Activated CD4-positive, CD25-positive, alpha-beta regulatory T cell treated with anti-CD3 and anti-CD28 coated beads, Interleukin-2, amount 50 U/mL, for 72 hours (primary cell): Measurements from ENCODE around the gene VKORC1.
A peak's percentile ranks its signal among the peaks of the same experiment; 100 is the strongest.
"Not testable (repeated sequence)": the region's sequence is repeated elsewhere in the genome, so short reads cannot be mapped to it uniquely, and the experiment has no call there.

Experiments used
- DNase-seq: peaks from one replicate; pipeline ENCODE4 v3.0.0; 2021

The VKORC1 gene

DNA sequence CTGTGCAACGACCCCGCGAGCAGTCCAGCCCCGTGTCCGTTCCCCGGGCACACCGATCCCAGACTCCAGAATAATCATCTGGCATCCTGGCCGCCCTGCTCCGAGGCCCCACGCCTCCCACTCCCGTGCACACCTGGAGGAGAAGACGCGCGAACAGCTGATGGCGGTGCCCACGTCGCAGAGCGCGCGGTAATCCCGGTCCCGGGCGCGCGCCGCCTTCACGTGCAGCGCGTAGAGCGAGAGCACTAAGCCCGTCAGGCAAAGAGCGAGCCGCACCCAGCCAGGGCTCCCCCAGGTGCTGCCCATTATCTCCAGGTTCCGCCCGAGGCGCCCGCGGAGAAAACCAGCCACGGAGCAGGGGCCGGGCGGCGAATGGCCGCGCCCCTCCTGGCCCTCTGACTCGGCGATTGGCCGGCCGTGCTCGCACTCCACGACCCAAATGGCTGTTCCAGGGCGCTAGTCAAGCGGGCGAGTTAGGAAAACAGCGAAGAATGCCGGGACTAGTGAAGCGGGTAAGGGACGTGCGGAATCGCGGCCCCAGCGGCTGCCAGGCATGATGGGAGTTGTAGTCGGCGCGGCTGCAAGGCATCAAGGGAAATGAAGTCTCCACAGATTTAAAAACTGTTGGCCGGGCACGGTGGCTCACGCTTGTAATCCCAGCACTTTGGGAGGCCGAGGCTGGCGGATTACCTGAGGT, at the start of gene VKORC1:
VKORC1 (minus strand) TSS at position 374 of the 697 bp plus-strand sequence; CDS start at position 306, 68 bp downstream.
- peak; percentile 80 for DNase-seq

DNA sequence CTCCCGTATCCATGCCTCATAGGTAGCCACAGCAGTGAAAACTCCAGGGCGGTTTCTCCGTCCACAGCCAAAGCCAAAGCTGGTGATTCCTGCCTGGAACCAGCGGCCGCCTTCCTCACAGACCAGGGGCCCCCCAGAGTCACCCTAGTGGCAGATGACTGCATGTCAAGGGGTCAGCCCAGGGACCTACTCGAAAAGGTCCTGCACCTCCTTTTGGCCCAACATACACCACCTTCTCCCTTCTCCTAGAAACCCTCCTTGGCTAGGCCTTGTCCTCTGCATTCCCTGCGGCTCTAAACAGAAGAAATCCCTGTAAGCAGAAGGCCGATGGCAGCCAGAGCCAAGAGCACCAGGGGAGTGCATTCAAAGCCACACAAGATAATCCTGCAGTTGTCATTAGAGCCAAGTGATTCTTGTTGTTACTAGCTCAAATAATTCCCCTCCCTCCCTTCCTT, 49.1 kb upstream of the VKORC1 start:
- DNase-seq, result no peak

DNA sequence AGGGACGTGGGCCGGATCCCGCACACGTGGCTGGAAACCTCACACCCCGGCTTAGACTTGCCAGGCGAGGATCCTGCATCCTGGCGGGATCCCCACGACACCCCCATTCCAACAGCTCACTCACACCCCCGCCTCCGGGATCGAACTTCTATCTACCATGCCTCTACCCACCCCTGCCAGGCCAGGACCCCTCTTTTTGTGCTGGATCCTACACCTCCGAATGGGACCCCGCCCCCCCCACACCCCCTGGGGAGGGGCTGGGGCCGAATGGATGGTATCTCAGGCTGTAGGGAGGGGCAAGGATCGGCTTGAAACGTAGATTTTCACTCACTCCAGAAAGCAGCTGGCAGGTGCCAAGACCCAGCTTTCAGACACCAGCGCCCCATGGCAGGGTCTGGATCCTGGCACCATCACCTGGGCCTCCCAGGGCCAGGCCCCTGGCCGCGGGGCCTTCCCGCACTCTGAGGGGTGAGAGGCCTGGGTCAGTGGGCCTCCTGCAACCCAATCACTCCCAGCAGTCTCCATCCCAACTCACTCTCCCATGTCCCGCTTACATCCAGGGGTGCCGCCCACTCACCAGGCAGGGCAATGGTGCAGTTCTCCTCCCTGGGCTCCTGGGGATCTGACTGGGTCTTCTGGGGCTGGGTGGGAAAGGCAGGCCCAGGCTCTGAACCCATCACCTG, 48.6 kb upstream of the VKORC1 start:
- no peak for DNase-seq

DNA sequence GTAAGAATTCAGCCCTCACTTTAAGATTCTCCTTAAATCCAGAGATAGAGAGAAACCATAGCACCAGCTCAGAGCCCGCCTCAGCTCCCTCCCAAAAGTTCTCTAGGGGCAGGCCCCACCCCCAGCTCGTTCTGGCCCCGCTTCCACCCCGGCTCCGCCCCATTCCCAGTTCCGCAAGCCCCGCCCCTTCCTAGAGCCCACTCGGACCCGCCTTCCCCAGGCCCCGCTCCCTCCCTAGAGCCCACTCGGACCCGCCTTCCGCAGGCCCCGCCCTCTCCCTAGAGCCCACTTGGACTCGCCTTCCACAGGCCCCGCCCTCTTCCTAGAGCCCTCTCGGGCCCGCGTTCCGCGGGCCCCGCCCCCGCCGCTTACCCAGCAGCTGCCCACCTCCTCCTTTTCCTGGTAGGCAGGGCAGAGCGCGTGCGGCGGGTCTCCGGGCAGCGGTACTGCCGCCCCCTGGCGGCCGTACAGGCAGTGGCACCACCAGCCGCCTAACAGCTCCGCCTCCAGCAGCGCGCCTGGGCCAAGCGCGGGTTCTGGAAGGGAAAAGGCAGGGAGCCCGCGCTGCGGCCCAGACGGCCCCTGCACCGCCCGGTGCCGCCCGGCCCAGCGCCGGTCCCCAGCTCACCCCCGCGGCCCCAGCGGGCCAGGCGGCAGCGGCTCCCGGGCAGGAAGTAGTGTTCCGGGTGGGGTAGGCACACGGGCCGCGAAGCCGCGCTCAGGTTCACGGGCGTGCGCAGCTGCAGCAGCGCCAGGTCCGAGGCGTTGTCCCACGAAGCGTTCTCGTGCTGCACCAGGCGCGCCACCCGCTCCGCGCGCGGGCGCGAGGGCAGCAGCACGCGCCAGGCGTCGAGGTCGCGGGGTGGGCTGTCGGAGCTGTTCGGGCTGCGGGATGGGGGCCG, 47.8 kb upstream of the VKORC1 start:
- DNase-seq, result peak; percentile 94

DNA sequence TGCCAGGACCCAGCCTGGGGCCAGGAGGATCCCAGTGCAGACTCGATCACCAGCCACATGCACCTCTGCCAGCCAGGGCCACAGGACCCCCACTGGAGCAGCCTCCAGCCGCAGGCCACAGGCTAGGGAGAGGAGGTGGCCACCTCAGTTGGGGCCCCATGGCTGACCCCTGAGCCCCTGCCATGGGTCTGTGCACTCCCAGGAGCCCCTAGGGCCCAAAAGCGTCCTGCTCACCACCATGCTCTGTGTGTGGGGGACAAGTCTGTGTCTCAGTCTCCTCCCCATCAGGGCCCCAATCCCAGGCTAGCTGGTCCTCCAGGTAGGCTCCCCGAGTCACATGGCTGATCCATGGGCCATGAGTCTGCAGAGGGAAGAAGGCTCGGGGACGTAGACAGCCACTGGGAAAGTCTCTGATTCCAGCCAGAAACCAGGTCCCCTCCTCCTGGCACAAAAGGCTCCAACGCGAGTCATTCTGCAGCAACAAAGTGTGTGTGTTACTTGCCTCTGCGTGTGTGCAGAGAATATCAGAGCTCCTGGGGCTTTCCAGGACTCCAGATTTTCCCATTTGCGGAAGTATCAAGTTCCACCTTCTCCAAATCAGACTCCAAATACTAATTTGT, 47.0 kb upstream of the VKORC1 start:
- DNase-seq, result no peak

DNA sequence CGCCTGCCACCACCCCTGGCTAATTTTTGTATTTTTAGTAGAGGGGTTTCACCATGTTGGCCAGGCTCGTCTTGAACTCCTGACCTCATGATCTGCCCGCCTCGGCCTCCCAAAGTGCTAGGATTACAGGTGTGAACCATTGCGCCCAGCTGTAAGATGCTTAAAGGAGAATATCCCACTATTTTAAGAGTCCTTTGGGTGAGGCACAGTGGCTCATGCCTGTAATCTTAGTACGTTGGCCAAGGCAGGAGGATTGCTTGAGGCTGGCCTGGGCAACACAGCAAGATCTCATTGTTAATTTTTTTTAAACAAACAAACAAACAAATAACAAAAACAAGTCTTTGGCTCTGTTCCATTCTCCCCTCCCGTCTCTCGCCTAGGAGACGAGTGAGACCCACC, 46.5 kb upstream of the VKORC1 start:
- not testable (repeated sequence) for DNase-seq

DNA sequence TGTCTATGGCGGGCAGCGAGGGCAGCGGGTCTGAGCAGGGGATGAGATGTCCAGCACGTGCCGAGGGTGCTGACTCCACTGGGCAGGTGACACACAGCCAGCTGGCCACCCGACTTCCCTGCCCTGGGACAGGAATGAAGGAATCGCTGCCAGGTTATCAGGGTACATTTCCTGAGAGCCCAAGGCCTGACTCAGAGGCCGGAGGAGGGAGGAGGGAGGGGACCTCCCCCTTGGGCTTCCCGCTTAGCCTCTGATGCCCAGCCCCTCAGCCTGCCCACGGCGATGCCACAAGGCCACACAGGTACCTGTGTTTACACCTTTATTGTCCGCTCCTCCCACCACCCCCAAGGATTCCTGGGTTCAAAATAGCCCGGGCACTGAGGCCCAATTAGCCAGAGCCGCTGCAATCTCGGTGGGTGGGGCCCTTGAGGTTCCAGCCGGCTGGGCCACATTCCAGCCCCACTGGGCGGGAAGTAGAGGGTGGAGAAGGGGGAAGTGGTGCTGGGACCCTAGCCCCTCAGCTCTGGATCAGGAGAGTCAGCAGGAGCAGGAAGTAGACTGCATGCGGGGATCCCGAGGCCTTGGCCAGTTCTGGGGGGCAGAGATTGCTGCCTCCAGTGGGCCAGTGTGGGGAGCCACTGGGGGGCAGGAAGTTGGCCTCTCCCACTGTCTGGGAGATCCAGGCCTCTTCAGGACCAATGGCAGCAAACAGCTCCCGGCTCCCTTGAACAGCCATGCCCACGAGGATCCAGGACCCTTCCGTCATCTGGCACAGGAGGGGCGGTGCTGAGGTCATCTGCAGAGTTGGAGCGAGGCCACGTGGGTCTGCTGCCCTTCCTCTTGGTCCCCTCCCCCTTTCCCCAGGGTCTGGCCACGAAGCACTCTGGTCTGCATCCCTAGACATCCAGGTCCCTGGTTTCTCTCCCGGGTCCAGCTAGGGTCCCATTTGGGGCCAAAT, 44.3 kb upstream of the VKORC1 start:
- no peak for DNase-seq

DNA sequence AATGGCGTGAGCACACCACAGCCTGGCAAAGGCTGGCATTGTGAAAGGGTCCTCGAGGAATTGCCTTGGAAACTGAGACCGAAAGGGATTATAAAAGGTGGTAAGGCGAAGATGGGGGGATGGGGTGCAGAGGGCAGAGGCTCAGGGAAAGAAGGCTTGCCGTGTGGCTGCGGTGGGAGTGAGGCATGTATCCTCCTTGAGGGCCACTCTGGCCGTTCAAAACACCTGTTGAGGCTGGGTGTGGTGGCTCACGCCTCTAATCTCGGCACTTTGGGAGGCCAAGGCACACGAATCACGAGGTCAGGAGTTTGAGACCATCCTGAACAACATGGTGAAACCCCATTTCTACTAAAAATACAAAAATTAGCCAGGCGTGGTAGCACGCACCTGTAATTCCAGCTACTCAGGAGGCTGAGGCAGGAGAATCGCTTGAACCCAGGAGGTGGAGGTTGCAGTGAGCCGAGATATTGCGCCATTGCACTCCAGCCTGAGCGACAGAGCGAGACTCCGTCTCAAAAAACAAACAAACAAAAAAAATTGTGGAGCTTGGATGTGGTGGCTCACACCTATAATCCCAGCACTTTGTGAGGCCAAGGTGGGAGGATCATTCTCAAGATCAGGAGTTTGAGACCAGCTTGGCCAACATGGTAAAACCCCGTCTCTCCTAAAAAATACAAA, 42.4 kb upstream of the VKORC1 start:
- DNase-seq, result not testable (repeated sequence)

DNA sequence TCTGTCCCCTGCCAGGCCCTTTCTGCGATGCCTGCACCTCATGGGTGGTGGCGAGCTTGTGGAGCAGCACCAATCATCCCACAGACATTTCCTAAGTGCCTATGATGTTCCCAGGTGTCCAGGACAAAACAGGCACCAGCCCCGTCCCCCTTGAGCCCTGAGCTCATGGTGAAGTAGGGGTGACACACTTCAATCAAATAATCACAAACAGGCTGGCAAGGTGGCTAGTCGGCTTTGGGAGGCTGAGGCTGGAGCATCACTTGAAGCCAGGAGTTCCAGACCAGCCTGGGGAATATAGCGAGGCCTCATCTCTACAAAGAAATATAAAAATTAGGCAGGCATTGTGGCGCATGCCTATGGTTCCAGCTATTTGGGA, 41.7 kb upstream of the VKORC1 start:
- no peak for DNase-seq

DNA sequence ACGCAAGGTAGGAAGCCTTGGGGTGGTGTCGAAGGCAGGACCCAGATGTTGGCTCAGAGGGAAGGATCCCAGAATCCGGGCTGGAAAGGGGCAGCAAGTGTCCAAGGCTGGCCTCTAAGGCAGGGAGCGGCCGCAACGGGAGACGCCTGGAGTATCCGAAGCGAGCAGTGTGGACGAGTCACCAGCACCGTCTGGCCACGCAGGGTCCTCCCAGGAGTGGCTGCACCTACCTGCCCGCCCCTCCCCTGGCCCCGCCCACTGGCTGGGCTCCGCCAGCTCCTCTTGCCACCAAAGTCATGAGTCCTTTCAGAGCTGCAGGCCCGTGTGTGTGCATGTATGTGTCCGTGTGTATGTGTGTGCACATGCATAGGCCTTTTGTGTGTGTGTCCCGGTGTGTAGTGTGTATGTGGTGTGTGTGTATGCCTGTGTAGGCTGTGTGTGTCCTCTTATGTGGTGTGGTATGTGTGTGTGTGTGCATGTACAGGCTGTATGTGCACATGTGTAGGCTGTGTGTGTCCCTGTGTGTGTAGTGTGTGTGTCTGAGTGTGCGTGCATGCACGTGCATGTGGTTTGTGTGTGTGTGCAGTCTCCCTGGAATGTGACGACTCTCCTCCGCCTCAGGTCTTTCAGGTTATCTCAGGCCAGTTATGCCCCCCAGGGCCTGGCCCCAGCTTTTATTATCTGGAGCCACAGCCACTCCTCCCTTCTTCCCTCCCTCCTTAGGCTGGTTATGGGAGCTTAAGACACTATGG, 41.1 kb upstream of the VKORC1 start, which contains the start of gene PRSS8:
PRSS8 (minus strand) TSS at position 193 of the 752 bp plus-strand sequence. CDS start 229 bp downstream, outside the sequence.
- no peak for DNase-seq

DNA sequence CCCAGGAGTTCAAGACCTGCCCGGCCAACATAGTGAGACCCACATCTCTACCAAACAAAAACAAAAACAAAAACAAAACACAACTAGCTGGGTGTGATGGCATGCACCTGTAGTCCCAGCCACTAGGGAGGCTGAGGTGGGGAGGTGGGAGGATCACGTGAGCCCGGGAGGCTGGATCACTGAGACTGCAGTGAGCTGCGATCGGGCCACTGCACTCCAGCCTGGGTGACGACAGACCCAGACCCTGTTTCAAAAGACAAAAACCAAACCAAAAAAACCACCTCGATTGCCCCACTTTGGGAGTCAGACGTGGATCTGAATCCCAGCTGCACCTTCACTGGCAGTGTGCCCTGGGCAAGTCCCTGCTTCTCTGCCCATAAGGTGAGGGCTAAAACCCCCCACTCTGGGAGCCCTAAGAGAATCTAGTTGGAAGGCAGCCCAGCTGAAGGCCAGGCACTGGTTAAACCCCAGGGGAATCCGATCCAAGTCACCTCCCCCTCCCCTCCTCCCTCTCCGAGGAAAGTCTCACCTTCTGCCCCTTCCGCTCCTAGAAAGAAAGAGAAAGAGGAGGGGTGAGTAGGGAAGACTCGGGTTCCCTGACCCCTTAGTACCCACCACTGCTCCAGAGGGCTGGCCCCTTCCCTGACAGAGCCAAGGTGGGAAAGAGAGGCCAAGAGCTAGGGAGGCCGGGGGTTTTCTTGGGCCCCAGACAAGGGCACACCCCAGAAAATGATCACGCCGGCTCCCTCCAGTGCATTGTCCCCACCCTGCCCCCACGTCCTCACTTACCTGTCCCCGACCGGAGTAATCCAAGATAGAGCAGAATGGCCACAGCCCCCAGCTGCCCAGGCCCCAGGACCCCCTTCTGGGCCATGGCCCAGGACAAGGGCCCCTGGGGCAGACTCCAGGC, 40.3 kb upstream of the VKORC1 start:
- no peak for DNase-seq

DNA sequence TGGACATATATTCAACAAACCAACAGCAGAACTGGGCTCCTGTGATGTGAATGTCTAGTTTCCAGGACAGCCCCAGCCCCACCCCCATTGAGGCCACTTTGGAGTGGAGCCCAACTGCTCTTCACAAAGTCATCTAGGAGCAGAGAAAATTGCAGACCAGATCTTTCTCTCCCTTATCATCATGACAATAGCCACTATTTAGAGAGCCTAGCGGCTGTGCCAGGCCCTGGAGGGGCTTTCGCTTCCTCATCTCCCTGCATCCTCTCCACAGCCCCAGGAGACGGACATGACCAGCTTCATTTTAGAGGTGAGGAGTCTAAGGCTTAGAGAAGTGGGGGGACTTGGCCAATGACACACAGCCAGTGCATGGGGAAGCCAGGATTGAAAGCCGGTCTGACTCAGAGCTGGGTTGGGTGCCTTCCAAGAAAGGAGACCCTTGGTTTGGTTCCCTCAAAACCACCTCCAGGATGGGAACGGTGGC, 39.5 kb upstream of the VKORC1 start:
- no peak for DNase-seq

DNA sequence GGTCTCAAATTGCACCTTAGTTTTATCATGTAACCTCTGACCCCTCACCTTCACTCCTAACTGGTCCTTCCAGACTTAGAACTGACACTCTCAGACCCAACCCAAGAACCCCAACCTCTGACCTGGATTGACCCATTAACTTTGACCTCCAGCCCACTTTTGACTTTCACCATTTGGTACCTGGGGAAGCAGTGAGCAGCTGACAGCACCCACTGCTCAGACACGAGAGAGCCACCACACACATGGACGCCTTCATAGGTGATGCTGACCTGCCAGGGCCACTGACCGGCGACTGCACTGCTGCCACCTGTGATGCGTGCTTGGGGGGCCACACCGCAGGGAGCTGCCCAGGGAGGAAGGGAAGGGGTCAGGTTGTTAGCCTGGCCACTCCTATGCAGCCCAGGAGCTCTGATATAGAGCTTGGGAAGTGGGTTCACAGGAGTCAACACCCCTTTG, 38.5 kb upstream of the VKORC1 start:
- no peak for DNase-seq

DNA sequence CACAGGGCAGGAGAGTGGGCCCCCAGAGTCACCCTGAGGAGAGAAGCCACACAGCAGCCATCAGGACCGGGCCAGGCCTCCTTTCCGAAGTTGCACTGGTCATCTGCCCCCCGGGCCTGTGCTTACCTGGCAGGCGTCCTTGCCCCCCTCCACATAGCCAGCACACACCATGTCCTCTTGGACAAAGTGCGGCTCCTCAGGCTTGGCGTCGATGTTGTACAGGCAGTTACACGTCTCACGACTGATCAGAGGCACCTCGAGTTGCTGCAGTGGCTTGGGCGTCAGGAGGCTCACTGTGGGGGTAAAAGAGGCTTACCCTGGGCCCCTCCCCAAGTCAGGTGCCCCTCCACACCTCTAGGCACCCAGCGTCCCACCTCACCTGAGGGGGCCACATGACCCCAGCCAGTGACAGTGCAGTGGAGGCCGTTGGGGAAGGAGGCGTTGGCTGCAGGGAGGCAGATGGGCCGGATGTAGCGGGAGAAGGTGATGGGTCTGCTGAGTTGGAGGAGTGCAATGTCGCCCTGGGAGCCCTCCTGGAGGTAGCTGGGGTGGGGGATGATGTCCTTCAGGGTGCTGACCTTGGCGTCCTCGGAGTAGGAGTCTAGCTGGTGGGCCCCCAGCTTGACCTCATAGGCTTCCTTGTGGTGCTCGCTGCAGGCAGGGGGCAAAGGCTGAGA, 37.8 kb upstream of the VKORC1 start:
- no peak for DNase-seq

DNA sequence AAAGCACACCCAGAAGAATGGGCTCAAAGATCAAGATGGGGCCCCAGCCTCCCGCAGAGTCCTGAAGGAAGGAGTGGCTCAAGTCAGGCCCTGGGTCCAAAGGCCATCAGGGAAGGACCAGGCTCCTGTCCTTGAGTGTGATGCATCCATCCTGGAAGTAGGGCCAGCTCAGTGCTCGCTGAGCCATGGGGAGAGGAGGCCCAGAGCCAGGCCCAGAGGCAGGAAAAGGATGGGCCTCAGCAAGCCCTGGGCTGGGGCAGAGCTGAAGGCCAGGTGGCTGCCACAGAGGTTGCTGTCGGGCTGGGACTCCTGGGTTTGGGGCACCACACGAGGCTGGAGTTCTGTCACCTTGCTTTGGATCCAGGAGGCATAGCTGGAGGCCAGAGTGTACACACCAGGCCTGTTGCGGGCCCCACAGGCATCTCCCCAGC, 37.3 kb upstream of the VKORC1 start:
- no peak for DNase-seq

DNA sequence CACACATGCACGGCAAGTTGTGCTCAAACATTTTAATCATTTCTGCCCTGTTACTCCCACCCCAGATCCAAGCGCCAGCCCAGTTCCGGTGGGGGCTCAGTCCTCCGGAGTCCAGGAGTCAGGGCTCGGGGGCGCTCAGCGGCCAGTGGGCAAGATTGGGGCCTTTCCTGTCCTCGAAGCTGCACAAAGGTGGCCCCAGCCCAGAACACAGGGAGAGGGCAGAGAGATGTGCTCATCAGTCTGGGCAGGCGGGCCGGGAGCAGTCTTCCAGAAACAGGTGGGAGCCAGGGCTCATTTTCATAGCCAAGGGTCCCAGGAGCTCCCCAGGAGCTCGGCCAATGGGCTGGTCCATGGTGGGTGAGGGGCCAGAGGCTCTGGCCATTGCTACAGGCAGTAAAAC, 36.8 kb upstream of the VKORC1 start:
- DNase-seq, result no peak

DNA sequence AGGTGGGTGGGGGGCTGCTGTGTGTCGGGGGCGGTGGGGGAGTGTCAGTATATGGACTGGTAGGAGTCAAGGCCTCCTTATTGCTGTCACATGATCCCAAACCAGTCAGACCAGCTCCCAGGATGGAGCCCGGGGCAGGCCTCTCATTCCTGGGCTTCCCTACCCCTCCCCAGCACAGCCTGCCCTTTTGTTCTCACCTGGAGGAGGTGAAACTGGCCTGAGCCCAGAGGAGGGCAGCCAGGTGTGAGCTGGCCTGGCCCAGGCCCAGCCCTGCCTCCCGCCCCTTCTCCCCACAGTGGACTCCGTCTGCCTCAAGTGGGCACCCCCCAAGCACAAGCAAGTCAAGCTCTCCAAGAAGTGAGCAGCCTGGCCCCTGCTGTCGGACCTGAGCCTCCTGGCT, 36.3 kb upstream of the VKORC1 start:
- no peak for DNase-seq

DNA sequence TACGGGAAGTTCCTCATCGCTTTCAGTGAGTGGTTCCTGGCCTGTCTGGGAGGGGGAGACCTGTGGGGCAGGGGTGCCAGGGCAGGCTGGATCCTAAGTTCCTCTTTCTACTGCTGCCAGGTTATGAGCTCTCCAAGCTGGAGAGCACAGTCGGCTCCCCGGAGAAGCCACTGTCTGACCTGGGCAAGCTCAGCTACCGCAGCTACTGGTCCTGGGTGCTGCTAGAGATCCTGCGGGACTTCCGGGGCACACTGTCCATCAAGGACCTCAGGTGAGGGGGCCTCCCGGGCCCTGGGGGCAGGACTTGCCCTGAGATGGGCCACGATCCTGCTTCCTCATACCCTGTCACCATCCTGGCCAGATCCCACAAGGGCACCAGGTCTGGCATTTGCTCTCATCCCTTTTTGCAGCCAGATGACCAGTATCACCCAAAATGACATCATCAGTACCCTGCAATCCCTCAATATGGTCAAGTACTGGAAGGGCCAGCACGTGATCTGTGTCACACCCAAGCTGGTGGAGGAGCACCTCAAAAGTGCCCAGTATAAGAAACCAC, 35.8 kb upstream of the VKORC1 start:
- DNase-seq, result no peak
